SU-DHL-6 (cell line): ENCODE results near the gene PITPNC1.

ENCODE experiments used
- H2AFZ ChIP-seq: fragments of 200-600 bp; sonication (generic); 2 replicates; pipeline ENCODE4 v1.6.1; 2014; ENCODE audit warnings: low read depth, mild to moderate bottlenecking, moderate library complexity, mixed read lengths, antibody characterized with exemption, low read length; ENCODE audit not compliant: severe bottlenecking
- H3F3A ChIP-seq: fragments of 200-600 bp; shearing (Covaris generic); 2 replicates; pipeline ENCODE4 v1.6.0; 2016; ENCODE audit warnings: antibody characterized with exemption, mild to moderate bottlenecking; ENCODE audit not compliant: insufficient read depth
- H3K27ac ChIP-seq: fragments of 200-600 bp; sonication (generic); 2 replicates; pipeline ENCODE4 v1.5.1; 2016; ENCODE audit warnings: low read depth, mild to moderate bottlenecking, low read length, moderate library complexity, mixed read lengths
- H3K27me3 ChIP-seq: fragments of 200-600 bp; sonication (generic), shearing (Covaris generic); 2 replicates; pipeline ENCODE4 v1.6.0; 2014; ENCODE audit warnings: mild to moderate bottlenecking, low read length
- H3K36me3 ChIP-seq: fragments of 200-600 bp; sonication (generic); 2 replicates; pipeline ENCODE4 v1.6.1; 2014; ENCODE audit warnings: mild to moderate bottlenecking, low read length, mixed read lengths
- H3K4me2 ChIP-seq: fragments of 300-600, 200-600 bp; shearing (Covaris generic), sonication (generic); 2 replicates; pipeline ENCODE4 v1.6.0; 2014; ENCODE audit warnings: low read length, low read depth, mild to moderate bottlenecking; ENCODE audit not compliant: poor library complexity, severe bottlenecking
- H3K4me3 ChIP-seq: fragments of 200-600 bp; sonication (generic); 2 replicates; pipeline ENCODE4 v1.5.1; 2014; ENCODE audit warnings: antibody characterized with exemption, low read length, mild to moderate bottlenecking, mixed read lengths; ENCODE audit not compliant: insufficient read depth, poor library complexity, severe bottlenecking
- H3K79me2 ChIP-seq: fragments of 200-600 bp; sonication (generic); 2 replicates; pipeline ENCODE4 v1.6.1; 2014; ENCODE audit warnings: mild to moderate bottlenecking, low read length, moderate library complexity; ENCODE audit not compliant: insufficient read depth
- H3K9ac ChIP-seq: fragments of 200-600 bp; sonication (generic); 2 replicates; pipeline ENCODE4 v1.7.0; 2014; ENCODE audit warnings: mild to moderate bottlenecking, low read length
- H3K9me2 ChIP-seq: fragments of 200-600 bp; sonication (generic); replicated peaks from 2 replicates; pipeline ENCODE4 v1.6.1; 2014; ENCODE audit warnings: low read length; ENCODE audit not compliant: insufficient read depth
- H3K9me3 ChIP-seq: fragments of 200-600 bp; sonication (generic); 2 replicates; pipeline ENCODE4 v1.6.1; 2014; ENCODE audit warnings: low read length, mixed read lengths; ENCODE audit not compliant: insufficient read depth
- H4K20me1 ChIP-seq: fragments of 200-600 bp; sonication (generic); 2 replicates; pipeline ENCODE4 v1.6.1; 2014; ENCODE audit warnings: low read depth, mild to moderate bottlenecking, antibody characterized with exemption, low read length, moderate library complexity, mixed read lengths
- CTCF ChIP-seq: fragments of 200-600 bp; sonication (generic); IDR thresholded peaks from one replicate; pipeline ENCODE4 v1.5.1; 2017; ENCODE audit warnings: antibody characterized with exemption, mild to moderate bottlenecking, low read length, moderate library complexity; ENCODE audit not compliant: insufficient read depth, poor library complexity, severe bottlenecking
- EZH2phosphoT487 ChIP-seq: fragments of 200-600 bp; sonication (generic), shearing (Covaris generic); conservative IDR thresholded peaks from 2 replicates; pipeline ENCODE4 v1.6.1; 2018; ENCODE audit warnings: mild to moderate bottlenecking, antibody characterized with exemption, low read length, moderate library complexity, mixed read lengths

PITPNC1 gene

GRCh38 chr17:67606471-67606870, 229.4 kb downstream of the PITPNC1 start:
- H3K9ac ChIP-seq = no peak overlapping the region
- no peak overlapping the region for H3K4me3 ChIP-seq
- no peaks in the 10 kb centered on the region for H3K9me2 ChIP-seq
- H3K4me2 ChIP-seq = no peak overlapping the region
- no peaks in the 10 kb centered on the region for H3F3A ChIP-seq
- H3K36me3 ChIP-seq = no peaks in the 10 kb centered on the region
- H3K9me3 ChIP-seq = no peaks in the 10 kb centered on the region
- H2AFZ ChIP-seq = no peak overlapping the region
- no peaks in the 10 kb centered on the region for H4K20me1 ChIP-seq
- no peak for TF ChIP-seq CTCF
- no peak for TF ChIP-seq EZH2phosphoT487
- no peaks in the 10 kb centered on the region for H3K79me2 ChIP-seq
- H3K27me3 ChIP-seq = no peaks in the 10 kb centered on the region
- no peak overlapping the region for H3K27ac ChIP-seq

- Histone ChIP-seq H3K4me2 (no peak overlapping the region), H3K9me2 (no peaks in the 10 kb centered on the region), H3K79me2 (no peaks in the 10 kb centered on the region), H3K9ac (no peak overlapping the region), H2AFZ (no peak overlapping the region), H3K27me3 (no peaks in the 10 kb centered on the region), H3K36me3 (no peaks in the 10 kb centered on the region), H3K9me3 (no peaks in the 10 kb centered on the region), H3K27ac (no peak overlapping the region), H4K20me1 (no peaks in the 10 kb centered on the region), H3K4me3 (no peak overlapping the region), H3F3A (no peaks in the 10 kb centered on the region)
- TF ChIP-seq EZH2phosphoT487 (no peak), CTCF (no peak)
Observed at GRCh38 chr17:67606896-67607604, 230.0 kb downstream of the PITPNC1 start.

- H3K27ac ChIP-seq = no peak overlapping the region
- H3K36me3 ChIP-seq = no peaks in the 10 kb centered on the region
- no peaks in the 10 kb centered on the region for H3K27me3 ChIP-seq
- H3K4me2 ChIP-seq = no peak overlapping the region
- no peaks in the 10 kb centered on the region for H3K9me2 ChIP-seq
- no peaks in the 10 kb centered on the region for H3K79me2 ChIP-seq
- H3F3A ChIP-seq = no peaks in the 10 kb centered on the region
- no peak overlapping the region for H3K9ac ChIP-seq
- H3K9me3 ChIP-seq = no peaks in the 10 kb centered on the region
- H2AFZ ChIP-seq = no peak overlapping the region
- no peaks in the 10 kb centered on the region for H4K20me1 ChIP-seq
- no peak overlapping the region for H3K4me3 ChIP-seq
- TF ChIP-seq CTCF = no peak
- TF ChIP-seq EZH2phosphoT487 = no peak
Observed at GRCh38 chr17:67610061-67610460, 233.0 kb downstream of the PITPNC1 start.
